NOMO-1 treated with DMSO at 0.1 percent for 48 hours (cell line): Measurements from ENCODE around the gene CDIP1.

Experiments
- DNase-seq: peaks from one replicate; lab custom pipeline; 2025; ENCODE audit not compliant: unreplicated experiment; lab: John Stamatoyannopoulos, UW

Gene CDIP1

DNA sequence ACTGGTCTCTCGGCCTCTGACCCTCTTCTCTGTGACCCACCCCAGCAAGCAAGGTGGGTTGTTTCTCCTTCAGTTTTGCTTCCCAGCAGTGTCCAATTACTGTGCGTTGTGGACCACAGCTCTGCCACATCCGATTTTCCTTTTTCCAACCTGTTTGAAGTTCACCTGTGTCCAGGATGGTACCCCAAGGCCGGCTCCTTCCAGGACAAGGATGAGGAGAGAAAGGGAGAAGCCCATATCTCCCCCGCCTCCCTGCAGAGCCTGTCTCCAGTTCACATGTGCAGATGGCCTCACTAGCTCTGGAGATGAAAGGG, 77.7 kb downstream of the CDIP1 start:
- DNase-seq, result no peak
